ENCODE data around the gene PAX6. TPM values are rescaled to one million over a fixed set of nuclear protein-coding genes. Genes with fewer than 3 reads are reported as not detected.

PAX6 gene
- total and polyA plus RNA-seq, 12 donors: 0.01 TPM; not detected in 11

GRCh38 chr11:31806186-31806927 is 4.8 kb downstream of the PAX6 start:
- 6 to 8% methylated on average over 35 to 36 of the region's 36 CpGs for WGBS, 2 donors
- intact Hi-C loops (cut with DNase I): no loop called here
- TF ChIP-seq CTCF (IDR thresholded peaks at IDR 0.05): no peak
- no peaks in the 10 kb centered on the region for H3K9me3 ChIP-seq
- H3K27ac ChIP-seq: no peak overlapping the region
- no peaks in the 10 kb centered on the region for H3K36me3 ChIP-seq
- no peak overlapping the region for H3K4me3 ChIP-seq
- ATAC-seq (no peak), DNase-seq (no peak)
- H3K27me3 ChIP-seq: peaks cover 78 to 100% (median 100%) of the 10 kb centered on the region in 7 donors
- peaks cover 6 to 51% (median 42%) of the 10 kb centered on the region in 9 donors for H3K4me1 ChIP-seq

- no peak for TF ChIP-seq CTCF (IDR thresholded peaks at IDR 0.05)
- H3K4me3 ChIP-seq: no peak overlapping the region
- 5 to 7% methylated on average over 20 of the region's 20 CpGs for WGBS, 2 donors
- no peak overlapping the region for H3K27ac ChIP-seq
- no peaks in the 10 kb centered on the region for H3K36me3 ChIP-seq
- H3K9me3 ChIP-seq: no peaks in the 10 kb centered on the region
- ATAC-seq (no peak), DNase-seq (no peak)
- peaks cover 77 to 100% (median 100%) of the 10 kb centered on the region in 7 donors for H3K27me3 ChIP-seq
- peaks cover 3 to 44% (median 36%) of the 10 kb centered on the region in 9 donors for H3K4me1 ChIP-seq
- intact Hi-C loops (cut with DNase I): no loop called here
Measured at GRCh38 chr11:31805629-31806185, 5.4 kb downstream of the PAX6 start.

- WGBS, 2 donors: 3 to 5% methylated on average over 51 of the region's 51 CpGs
- DNase-seq (no peak), ATAC-seq (no peak)
- H3K36me3 ChIP-seq: no peaks in the 10 kb centered on the region
- no peak for TF ChIP-seq CTCF (IDR thresholded peaks at IDR 0.05)
- no peaks in the 10 kb centered on the region for H3K9me3 ChIP-seq
- H3K27ac ChIP-seq: no peak overlapping the region
- H3K4me3 ChIP-seq: peak overlapping the region in 5 of 10 donors; percentile 3 to 27 (median 17)
- intact Hi-C loops (cut with DNase I): no loop called here
- peaks cover 77 to 100% (median 100%) of the 10 kb centered on the region in 7 donors for H3K27me3 ChIP-seq
- peaks cover 3 to 42% (median 30%) of the 10 kb centered on the region in 9 donors for H3K4me1 ChIP-seq
Measured at GRCh38 chr11:31805037-31805628, 6.0 kb downstream of the PAX6 start.

- no peaks in the 10 kb centered on the region for H3K36me3 ChIP-seq
- no peaks in the 10 kb centered on the region for H3K9me3 ChIP-seq
- TF ChIP-seq CTCF (IDR thresholded peaks at IDR 0.05): no peak
- DNase-seq: no peak
- 3 to 4% methylated on average over 41 of the region's 41 CpGs for WGBS, 2 donors
- H3K27ac ChIP-seq: no peak overlapping the region
- peaks cover under 1 to 41% (median 28%) of the 10 kb centered on the region in 9 donors for H3K4me1 ChIP-seq
- peak overlapping the region in 5 of 10 donors; percentile 3 to 27 (median 17) for H3K4me3 ChIP-seq
- ATAC-seq: peak in 1 of 8 donors; percentile 20
- intact Hi-C loops (cut with DNase I): no loop called here
- H3K27me3 ChIP-seq: peaks cover 75 to 100% (median 100%) of the 10 kb centered on the region in 7 donors
Measured at GRCh38 chr11:31804312-31805036, 6.6 kb downstream of the PAX6 start.
